ENCODE data around the gene MAEA.
"Not testable (repeated sequence)": the region's sequence is repeated elsewhere in the genome, so short reads cannot be mapped to it uniquely, and the experiment has no call there.

MAEA gene

DNA sequence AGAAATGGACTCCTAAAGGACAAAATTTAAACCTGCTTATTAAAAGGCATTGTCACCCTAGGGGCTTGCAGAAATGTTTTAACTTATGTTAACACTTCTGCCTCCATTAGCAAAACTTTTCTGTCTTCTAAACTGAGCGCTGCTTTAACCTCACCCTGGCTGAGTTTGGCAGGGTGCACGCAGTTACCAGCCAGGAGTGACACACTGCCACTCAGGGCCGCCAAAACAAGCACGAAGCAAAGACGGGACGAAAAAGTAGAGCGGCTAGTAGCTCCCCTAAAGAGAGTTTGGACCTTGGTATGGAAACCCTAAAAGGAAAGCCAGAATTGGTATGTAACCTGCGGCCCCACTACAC lies 33.6 kb downstream of the MAEA start:
- Histone ChIP-seq H3K79me2 (ENCODE audit: low read length) (no peaks in the 10 kb centered on the region), H3K4me3 (ENCODE audit: low read length) (no peak overlapping the region), H3K4me1 (ENCODE audit: low read length) (no peaks in the 10 kb centered on the region), H3K9me3 (ENCODE audit: insufficient read depth, low read length) (no peaks in the 10 kb centered on the region), H3K27me3 (ENCODE audit: low read depth, low read length) (no peaks in the 10 kb centered on the region), H2AFZ (ENCODE audit: low read depth, low read length) (no peak overlapping the region), H3K4me2 (ENCODE audit: low read length) (no peak overlapping the region), H3K9ac (ENCODE audit: low read length) (no peak overlapping the region), H3K27ac (ENCODE audit: low read length) (no peak overlapping the region), H4K20me1 (ENCODE audit: insufficient read depth, low read length) (no peaks in the 10 kb centered on the region), H3K36me3 (replicated peaks; ENCODE audit: low read depth, low read length) (peaks cover 20% of the 10 kb centered on the region)
- TF ChIP-seq EZH2phosphoT487 (IDR thresholded peaks at IDR 0.05; ENCODE audit: low read depth): no peak
- TF ChIP-seq, protein P1, sequence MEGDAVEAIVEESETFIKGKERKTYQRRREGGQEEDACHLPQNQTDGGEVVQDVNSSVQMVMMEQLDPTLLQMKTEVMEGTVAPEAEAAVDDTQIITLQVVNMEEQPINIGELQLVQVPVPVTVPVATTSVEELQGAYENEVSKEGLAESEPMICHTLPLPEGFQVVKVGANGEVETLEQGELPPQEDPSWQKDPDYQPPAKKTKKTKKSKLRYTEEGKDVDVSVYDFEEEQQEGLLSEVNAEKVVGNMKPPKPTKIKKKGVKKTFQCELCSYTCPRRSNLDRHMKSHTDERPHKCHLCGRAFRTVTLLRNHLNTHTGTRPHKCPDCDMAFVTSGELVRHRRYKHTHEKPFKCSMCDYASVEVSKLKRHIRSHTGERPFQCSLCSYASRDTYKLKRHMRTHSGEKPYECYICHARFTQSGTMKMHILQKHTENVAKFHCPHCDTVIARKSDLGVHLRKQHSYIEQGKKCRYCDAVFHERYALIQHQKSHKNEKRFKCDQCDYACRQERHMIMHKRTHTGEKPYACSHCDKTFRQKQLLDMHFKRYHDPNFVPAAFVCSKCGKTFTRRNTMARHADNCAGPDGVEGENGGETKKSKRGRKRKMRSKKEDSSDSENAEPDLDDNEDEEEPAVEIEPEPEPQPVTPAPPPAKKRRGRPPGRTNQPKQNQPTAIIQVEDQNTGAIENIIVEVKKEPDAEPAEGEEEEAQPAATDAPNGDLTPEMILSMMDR (IDR thresholded peaks at IDR 0.05; ENCODE audit: low read depth, low read length): no peak

DNA sequence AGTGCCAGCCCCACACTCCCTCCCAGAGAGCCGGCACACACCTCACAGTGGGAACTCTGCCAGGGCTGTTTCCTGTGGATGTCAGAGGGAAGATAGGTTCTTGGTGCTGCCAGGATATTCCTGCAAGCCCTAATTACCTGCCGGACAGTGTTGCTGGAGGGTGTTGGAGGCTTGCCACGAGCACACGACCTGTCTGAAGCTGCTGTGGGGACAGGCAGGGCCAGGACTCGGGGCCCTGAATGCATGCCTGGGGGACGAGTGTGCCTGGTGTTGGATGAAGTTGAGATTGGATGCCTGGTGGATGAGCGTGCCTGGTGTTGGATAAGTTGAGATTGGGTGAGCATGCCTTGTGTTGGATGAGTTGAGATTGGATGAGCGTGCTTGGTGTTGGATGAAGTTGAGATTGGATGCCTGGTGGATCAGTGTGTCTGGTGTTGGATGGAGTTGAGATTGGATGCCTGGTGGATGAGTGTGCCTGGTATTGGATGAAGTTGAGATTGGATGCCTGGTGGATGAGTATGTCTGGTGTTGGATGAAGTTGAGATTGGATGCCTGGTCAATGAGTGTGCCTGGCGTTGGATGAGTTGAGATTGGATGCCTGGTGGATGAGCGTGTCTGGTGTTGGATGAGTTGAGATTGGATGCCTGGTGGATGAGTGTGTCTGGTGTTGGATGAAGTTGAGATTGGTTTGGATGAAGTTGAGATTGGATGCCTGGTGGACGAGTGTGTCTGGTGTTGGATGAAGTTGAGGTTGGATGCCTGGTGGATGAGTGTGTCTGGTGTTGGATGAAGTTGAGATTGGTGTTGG lies 34.1 kb downstream of the MAEA start:
- H3K79me2 ChIP-seq (ENCODE audit: low read length): no peaks in the 10 kb centered on the region
- H2AFZ ChIP-seq (ENCODE audit: low read depth, low read length): no peak overlapping the region
- H3K27ac ChIP-seq (ENCODE audit: low read length): no peak overlapping the region
- no peak overlapping the region for H3K4me3 ChIP-seq (ENCODE audit: low read length)
- no peaks in the 10 kb centered on the region for H3K4me1 ChIP-seq (ENCODE audit: low read length)
- TF ChIP-seq, protein P1 (IDR thresholded peaks at IDR 0.05; ENCODE audit: low read depth, low read length): no peak
- no peak for TF ChIP-seq EZH2phosphoT487 (IDR thresholded peaks at IDR 0.05; ENCODE audit: low read depth)
- H4K20me1 ChIP-seq (ENCODE audit: insufficient read depth, low read length): no peaks in the 10 kb centered on the region
- no peak overlapping the region for H3K9ac ChIP-seq (ENCODE audit: low read length)
- H3K9me3 ChIP-seq (ENCODE audit: insufficient read depth, low read length): no peaks in the 10 kb centered on the region
- no peak overlapping the region for H3K4me2 ChIP-seq (ENCODE audit: low read length)
- H3K36me3 ChIP-seq (replicated peaks; ENCODE audit: low read depth, low read length): peaks cover 15% of the 10 kb centered on the region
- H3K27me3 ChIP-seq (ENCODE audit: low read depth, low read length): no peaks in the 10 kb centered on the region

DNA sequence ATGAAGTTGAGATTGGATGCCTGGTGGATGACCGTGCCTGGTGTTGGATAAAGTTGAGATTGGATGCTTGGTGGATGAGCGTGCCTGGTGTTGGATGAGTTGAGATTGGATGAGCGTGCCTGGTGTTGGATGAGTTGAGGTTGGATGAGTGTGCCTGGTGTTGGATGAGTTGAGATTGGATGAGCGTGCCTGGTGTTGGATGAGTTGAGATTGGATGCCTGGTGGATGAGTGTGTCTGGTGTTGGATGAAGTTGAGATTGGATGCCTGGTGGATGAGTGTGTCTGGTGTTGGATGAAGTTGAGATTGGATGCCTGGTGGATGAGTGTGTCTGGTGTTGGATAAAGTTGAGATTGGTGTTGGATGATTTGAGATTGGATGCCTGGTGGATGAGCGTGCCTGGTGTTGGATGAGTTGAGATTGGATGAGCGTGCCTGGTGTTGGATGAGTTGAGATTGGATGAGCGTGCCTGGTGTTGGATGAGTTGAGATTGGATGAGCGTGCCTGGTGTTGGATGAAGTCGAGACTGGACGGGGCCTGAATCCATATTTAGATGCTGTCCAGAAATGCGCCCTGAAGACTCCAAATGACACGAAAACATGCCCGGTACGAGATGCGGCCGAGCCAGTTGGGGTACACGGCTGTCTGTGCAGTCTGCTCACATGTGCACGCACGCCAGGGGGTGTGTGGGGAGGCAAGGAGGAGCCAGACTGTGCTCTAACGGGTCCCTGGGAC lies 34.9 kb downstream of the MAEA start:
- H3K79me2 ChIP-seq (ENCODE audit: low read length); H3K4me3 ChIP-seq (ENCODE audit: low read length); H4K20me1 ChIP-seq (ENCODE audit: insufficient read depth, low read length); H3K9me3 ChIP-seq (ENCODE audit: insufficient read depth, low read length); H3K9ac ChIP-seq (ENCODE audit: low read length); H3K4me2 ChIP-seq (ENCODE audit: low read length); H3K27ac ChIP-seq (ENCODE audit: low read length); H2AFZ ChIP-seq (ENCODE audit: low read depth, low read length); H3K27me3 ChIP-seq (ENCODE audit: low read depth, low read length); H3K4me1 ChIP-seq (ENCODE audit: low read length): not testable (repeated sequence)
- H3K36me3 ChIP-seq (replicated peaks; ENCODE audit: low read depth, low read length): peaks cover 12% of the 10 kb centered on the region

DNA sequence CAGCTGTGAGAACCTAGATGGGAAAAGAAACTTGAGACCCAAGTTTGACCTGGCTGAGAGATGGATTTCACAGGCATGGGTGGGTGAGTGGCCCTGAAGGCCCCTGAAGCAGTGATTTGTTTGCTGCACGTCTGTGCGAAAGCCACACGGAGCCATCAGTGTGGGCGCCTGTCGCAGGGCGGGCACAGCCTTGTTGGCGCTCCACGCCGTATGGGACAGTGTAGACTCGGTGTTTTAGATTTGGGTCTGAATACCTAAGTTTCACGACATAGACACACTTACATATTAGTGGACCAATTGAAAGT lies 35.4 kb downstream of the MAEA start:
- H3K79me2 ChIP-seq (ENCODE audit: low read length): no peaks in the 10 kb centered on the region
- H2AFZ ChIP-seq (ENCODE audit: low read depth, low read length): no peak overlapping the region
- no peaks in the 10 kb centered on the region for H3K9me3 ChIP-seq (ENCODE audit: insufficient read depth, low read length)
- H3K27me3 ChIP-seq (ENCODE audit: low read depth, low read length): no peaks in the 10 kb centered on the region
- H3K36me3 ChIP-seq (replicated peaks; ENCODE audit: low read depth, low read length): peaks cover 12% of the 10 kb centered on the region
- no peaks in the 10 kb centered on the region for H3K4me1 ChIP-seq (ENCODE audit: low read length)
- no peak overlapping the region for H3K9ac ChIP-seq (ENCODE audit: low read length)
- no peak for TF ChIP-seq EZH2phosphoT487 (IDR thresholded peaks at IDR 0.05; ENCODE audit: low read depth)
- TF ChIP-seq, protein P1 (IDR thresholded peaks at IDR 0.05; ENCODE audit: low read depth, low read length): no peak
- H3K27ac ChIP-seq (ENCODE audit: low read length): no peak overlapping the region
- no peak overlapping the region for H3K4me2 ChIP-seq (ENCODE audit: low read length)
- no peaks in the 10 kb centered on the region for H4K20me1 ChIP-seq (ENCODE audit: insufficient read depth, low read length)
- H3K4me3 ChIP-seq (ENCODE audit: low read length): no peak overlapping the region

Data from OCI-LY3 (cell line).